GM21786 (cell line): ENCODE data around the gene TFF3.
"Not testable (repeated sequence)": the region's sequence is repeated elsewhere in the genome, so short reads cannot be mapped to it uniquely, and the experiment has no call there.

Experiments
- ATAC-seq: cut with Tn5 transposase; IDR thresholded peaks from one replicate; pipeline ENCODE4 v1.9.1; 2021; ENCODE audit not compliant: unreplicated experiment

TFF3 gene

DNA sequence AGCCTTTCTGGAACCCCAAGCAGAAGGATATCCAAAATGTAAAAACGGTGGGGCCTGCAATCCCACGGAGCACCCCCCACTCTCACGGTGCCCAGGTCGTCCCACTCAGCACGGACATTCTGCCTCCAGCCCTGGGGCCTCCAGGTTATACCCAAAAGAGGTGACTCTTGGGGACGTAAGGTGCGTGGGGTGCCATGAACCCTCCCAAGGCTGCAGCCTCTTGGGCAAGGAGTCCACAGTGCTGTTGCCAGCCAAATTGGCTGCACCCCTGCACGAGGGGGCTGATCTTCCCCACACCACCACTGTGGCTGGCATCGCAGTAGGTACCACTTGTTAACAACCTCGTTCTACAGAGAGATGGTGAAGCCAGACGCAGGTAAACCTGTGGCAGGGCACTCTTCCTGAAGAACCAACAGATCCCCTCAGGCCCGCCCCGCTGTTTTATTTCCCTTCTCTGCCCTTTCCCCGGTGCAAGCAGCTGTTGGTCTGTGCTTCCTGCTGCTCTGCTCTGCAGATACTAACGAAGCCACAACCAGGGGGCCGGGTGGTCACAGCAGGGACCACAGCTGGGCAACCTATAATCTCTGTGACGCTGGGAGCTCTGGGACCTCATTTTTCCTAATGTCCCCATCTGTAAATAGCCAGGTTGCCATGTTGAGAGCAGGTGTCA lies 8.7 kb downstream of the TFF3 start:
- no peak for ATAC-seq

DNA sequence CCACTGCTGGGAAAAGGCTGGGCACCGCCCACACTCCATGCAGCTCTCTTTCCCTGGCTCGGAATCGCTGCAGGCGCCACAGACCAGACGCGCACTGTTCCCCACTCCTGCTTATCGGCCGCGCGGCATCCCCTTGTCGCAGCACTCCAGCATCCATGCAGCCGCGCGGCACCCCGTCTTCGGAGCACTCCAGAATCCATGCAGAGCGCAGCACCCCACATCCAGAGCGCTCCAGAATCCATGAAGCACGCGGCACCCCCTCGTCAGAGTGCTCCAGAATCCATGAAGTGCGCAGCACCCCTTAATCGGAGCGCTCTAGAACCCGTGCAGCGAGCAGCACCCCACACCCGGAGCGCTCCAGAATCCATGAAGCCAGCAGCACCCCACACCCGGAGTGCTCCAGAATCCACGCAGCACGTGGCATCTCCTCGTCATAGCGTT lies 9.5 kb downstream of the TFF3 start:
- ATAC-seq: no peak

DNA sequence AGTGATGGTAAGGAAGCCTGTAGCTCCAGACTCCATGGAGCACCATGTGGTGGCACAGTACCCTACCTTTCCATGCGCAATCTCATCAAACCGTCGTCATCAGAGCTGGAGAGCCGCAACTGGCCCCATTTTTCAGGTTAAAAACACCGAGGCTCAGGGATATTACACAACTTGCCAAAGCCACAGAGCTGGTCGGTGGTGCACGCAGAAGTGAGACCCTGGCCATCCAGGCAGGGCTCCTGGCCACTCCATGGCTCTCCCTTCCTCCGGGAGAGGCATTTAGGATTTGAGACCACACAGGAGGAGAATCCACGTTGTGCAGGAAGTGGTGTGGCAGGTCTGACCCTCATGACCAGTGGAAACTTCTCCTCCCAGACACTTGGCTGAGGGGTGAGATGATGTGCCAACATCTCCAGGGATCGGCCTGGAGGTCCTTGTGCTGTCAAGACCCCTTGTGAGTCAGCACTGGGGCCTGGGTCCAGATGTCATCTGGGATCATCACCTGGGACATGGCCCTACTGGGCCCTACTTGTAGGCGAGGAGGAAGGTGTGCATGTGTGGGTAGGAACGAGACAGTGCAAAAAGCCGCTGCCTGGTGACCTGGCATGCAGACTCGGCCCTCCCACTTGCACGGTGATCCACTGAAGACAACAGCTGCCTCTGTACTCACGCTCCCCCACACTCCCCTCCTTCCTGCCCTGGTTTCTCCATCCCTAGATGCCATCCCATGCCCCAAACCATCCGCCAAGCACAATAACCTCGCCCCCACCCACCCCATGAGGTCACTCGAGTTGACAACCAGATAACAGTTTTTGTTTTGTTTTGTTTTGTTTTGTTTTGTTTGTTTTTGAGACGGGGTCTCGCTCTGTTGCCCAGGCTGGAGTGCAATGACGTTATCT lies 10.4 kb downstream of the TFF3 start:
- no peak for ATAC-seq

DNA sequence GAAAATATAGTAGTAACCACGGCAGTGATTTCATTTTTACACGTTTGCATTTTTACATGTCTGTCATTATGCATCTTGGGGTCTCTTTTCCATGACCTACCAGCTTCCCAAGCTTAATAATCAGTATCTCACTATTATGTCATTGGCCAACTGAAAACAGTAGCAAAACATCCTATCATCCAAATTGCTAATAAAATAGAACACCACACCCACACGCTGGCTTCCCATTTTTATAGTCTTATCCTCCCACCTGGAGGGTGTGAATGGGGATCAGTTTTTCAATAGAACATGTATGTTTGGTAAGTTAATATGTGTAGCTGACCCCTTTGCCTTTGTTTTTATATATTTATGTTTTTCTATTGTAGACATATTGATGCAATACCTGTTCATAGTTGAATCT lies 11.8 kb downstream of the TFF3 start:
- no peak for ATAC-seq

DNA sequence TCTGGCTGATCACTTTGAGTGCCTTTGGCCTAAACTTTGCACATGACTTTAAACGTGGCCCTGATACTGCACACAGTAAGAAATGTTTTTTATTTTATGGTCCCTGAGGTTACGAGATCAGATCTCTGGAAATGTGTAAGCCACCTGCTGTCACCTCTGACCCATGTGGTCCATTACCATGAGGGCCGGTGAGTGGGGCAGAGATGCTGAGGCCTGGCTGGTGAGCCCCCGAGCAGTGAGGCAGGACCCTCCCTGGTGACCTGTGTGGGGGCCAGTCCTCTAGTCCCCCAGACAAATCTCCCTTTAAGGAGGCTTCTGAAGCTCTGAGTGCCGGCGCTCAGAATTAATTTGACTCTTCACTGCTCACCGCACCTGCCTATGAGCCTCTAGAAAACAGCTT lies 12.4 kb downstream of the TFF3 start:
- no peak for ATAC-seq

DNA sequence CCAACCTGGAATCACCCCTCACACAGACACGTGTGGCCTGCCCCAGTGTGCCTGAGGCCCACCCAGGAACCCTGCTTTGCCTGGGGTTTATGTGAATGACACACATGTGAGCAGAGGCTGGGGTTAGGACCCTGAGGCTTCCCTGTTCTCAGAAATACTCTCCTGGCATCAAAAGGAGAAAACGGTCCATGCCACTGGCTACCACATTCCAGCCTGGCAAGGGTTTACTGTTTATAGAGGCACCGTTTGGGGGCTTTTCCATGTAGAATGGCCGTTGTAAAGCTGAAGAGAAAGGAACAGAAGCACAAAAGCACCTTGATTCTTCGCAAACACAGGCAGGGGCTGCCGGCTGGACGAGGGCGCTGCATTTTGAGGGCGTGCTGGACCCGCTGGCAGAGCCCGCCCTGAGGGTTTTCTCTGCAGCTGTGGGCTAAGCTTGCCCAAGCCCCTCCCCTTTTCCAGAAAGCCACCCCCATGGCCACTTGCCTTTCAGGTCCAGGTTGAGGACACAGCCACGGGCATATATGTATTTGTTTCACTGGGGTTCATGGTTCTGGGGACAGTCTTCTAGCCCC lies 13.0 kb downstream of the TFF3 start:
- ATAC-seq: no peak

DNA sequence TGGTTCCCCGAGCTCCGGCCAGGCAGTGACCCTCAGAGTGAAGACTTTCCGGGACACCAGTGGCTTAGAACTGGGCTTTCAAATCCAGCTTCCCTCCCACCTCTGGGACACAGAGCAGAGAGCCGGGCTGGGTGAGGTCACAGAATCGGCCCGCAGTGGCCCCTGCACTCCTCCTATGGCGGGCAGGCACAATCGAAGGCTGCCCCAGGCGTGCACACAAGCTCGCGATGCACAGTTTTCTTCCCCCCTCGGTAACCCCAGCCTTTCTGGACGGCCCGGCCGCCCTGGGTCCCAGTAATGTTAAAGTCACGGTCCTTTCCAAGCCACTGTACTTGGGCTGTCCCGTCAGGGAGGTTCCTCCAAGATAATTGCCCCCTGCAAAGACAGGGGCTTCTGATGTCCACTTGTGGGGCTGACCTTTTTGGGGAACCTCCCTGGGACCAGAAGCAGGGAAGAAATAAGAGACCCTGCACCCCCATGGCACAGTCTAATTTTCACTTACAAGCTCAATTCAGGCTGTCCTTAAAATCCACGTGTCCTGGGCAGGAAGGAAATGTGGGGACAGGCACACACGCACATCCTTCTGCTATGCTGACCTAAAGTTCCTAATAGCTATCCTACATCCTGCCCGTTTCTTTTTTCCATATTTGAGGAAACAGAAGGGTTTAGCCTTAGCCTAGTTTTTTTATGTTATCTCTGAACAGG lies 13.7 kb downstream of the TFF3 start:
- ATAC-seq: no peak

DNA sequence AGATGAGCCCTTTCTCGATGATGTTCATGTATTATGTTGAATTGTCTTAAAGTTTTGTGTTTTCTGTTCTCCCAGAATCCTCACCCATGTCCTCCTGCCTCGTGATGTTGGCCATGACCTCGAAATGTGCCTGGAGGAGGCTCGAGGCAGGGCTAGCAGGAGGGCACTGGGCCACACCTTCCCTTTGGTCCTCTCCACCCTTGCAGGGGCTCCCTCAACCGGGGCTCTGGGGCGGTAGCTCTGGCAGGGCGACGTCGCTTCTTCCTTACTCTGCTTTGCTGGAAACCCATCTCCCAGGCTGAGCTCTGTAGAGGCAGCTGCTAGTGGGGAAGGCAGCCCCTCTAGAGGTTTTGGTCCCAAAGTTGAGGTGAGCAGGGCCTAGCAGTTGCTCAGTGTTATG lies 14.3 kb downstream of the TFF3 start:
- ATAC-seq: no peak

DNA sequence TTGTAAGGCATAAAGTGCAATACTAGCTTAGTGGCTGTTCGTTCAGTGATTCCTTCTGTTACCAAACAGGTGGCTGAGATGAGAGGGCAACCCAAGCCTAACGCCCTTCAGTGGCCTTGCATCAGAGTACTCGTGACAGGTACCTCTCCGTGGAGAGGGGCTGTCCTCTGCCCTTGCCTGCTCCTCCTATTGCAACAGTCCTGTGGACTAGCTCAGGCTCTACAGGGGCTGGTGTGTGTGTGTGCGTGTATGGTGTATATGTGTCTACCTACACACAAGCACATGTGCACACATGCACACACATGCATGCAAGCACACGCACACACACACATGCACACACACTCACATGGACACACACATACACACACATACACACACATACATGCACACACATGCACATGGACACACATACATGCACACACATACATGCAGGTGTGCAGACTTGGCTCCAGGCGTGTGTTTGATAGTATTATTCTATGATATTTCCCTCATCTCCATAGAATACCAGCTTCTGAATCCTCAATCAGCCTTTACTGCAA lies 15.1 kb downstream of the TFF3 start:
- ATAC-seq: no peak

DNA sequence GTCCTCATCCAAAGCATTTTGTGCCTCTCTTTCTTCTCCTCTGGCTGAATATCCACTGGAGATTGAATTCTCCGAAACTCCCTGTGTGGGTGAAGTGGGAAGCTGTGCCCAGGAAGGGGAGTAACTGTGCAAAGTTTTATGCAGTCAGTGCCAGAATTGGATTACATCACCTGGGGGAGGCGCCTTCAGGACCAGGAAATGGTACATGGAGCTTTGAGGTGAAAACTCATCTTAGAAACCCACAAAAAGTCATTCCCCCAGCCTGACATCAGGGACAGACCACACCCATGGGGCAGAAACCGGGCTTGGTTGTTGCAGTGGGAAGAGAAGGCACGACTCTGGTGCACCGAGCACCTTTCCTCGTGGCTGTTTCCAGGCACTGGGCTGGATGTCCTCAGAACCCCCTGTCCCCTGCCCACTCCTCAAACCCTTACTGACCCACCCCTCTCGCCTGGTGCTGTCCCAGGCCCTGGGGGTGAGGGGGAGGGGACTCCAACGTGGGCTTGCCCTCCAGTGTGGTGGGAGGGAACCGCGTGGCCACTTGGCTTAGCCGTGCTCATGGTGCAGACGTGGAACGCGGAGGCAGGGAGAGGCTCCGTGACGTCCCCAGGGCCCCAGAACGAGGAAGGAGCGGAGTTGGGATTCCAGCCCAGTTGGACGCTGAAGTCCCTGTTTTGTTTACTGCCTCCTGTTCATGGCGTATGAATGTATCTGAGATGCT lies 15.7 kb downstream of the TFF3 start:
- no peak for ATAC-seq

DNA sequence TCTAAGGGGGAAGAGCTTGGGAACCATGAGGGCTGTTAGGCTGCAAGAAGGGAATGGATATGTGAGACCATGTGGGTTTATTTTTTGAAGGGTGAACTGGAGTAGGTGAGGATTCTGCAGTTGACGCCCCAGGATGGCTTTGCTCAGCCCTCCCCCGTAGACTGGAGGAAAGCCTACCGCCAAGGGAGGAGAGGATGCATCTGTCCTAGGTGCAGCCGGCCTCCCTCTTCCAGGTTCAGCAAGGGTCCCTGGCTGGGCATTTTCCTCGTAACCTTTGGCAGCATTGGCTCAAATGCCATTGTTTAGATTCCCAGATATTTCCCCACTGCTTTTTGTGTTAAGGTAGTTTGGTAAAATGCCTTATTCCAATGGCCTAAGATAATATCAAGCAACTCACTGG lies 16.6 kb downstream of the TFF3 start:
- no peak for ATAC-seq

DNA sequence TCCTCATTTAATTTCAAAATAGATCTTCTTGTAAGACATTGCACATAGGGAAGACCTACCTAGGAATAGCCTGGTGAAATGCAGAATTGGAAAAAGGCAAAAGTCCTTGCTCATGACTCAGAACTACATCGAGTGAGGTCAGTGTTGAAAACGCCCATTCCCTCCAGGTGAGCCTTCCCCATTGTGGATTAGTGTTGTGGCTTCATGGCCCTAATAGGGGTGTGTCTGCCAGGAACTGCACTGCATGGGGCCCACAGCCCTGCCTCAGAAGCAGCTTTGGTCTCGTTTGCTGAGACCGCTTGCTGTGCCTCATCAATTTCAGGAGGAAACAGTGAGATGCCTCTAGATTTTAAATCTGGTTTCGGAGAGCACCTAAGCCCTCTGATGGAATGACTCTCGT lies 17.0 kb downstream of the TFF3 start:
- ATAC-seq: no peak

DNA sequence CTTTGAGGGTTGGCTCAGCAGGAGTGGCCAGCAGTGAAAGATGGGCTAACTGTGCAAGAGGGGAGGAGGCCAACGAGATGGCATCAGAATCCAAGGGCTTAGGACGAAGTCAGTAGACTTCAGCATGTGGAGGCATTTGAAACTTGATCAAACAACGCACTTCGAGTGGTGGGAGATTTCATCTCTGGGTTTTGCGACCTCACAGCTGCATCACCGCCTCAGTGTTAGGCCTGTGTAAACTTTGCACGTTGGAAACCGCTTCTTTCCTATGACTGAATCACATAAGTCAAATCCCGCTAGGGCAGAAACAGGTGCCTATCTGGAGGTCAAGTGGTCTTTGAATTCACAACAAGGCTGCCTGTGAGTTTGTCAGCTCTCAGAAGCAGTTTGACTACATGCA lies 17.8 kb downstream of the TFF3 start:
- ATAC-seq: no peak

DNA sequence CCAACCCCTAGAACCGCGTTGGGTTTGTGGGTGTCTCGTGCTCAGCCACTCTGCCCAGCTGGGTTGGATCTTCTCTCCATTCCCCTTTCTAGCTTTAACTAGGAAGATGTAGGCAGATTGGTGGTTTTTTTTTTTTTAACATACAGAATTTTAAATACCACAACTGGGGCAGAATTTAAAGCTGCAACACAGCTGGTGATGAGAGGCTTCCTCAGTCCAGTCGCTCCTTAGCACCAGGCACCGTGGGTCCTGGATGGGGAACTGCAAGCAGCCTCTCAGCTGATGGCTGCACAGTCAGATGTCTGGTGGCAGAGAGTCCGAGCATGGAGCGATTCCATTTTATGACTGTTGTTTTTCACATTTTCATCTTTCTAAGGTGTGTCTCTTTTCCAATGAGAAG lies 18.7 kb downstream of the TFF3 start:
- ATAC-seq: no peak

DNA sequence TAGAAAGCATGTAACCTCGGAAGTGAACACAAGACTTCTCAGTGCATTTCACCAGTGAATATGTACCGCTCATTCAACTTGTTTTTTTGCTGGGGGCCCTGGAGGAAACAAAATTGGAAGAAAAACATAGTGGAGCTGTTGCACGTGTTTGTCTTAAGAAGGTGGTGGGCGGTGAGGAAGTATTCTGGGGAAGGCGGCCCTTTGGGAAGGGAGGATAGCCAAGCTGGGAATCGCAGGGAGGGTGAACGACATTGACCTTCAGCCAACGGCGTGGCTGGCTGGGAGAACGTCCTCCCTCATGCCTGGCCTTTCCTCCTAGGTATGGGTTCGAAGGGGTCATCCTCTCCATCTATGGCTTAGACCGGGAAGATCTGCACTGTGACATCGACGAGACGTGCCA lies 19.4 kb downstream of the TFF3 start:
- ATAC-seq: no peak

DNA sequence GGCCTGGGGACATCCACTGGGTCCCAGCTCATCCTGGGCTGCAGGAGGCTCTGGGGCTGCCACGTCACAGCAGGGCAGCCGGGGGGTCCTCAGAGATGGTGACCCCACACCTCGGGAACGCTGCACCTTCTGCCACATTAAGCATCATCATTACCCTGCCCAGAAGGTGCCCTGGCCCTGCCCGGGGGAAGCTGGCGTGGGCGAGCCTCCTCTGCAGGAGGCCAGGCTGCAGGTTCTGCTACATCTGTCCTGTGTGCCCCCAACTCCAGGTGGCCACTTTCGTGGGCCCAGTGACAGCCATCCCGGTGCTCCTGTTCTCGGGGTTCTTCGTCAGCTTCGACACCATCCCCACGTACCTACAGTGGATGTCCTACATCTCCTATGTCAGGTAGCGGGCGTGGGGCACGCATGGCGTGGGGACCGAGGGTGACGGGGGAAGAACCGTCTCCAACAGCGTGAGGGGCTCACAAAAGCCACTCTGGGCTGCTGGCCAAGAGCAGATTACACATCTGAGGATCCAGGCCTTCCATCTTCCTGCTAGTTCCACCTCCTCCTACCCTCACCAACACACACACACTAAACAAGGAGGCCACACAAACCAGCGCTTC lies 20.8 kb downstream of the TFF3 start:
- no peak for ATAC-seq

DNA sequence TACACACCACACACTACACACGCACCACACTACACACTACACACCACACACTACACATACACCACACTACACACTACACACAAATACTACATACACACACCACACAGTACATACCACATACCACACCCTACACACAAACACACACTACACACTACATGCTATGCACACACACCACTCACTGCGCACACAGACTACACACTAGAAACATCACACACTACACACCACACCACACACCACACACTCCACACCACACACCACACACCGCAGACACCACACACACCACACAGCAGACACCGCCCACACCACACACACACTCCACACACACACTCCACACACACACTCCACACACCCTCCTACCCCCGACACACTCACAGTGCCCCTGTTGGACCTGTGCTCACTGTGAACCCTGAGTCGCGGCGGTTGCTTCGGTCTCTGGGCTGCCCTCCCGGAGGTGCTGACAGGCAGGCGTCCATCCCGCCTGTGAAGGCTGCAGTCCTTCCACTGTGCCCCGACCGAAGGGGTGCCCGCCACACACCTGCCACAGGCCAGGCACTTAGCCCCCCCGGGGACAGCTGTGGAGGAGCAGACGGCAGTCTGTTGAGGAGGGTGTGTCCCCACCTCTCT lies 21.4 kb downstream of the TFF3 start:
- no peak for ATAC-seq

DNA sequence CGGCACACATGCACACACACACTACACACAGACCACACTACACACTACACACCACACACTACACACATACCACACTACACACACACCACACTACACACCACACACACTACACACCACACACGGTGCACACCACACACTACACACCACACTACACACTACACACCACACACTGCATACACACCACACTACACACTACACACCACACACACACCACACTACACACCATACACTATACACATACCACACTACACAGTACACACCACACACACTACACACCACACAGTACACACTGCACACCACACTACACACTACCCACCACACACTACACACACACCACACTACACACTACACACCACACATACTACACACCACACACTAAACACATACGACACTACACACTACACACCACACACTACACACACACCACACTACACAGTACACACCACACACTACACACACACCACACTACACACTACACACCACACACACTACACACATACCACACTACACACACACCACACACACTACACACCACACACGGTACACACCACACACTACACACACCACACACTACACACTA lies 22.6 kb downstream of the TFF3 start:
- not testable (repeated sequence) for ATAC-seq
